Measurements from ENCODE around the gene SLC9A8.

DNA sequence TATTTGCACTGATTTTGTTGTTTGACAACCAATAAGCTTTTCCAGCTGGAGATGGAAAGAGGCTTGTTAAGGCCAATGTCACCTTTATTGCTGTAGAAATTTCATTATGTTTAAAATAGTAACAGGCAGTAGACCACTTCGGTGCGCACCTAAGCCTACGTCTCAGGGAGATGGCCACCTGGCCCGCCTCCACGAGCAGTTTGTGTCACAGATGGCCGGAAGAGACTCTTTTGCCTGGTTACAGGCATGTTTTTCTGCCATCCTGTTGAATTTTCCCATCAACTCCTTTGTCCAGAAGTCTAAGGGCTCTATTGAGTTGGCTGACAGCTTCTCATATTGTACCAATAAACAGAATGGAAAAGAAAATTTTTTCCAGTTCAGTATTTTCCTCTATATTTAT is 51.0 kb downstream of the SLC9A8 start:
- TF ChIP-seq POLR2A (IDR thresholded peaks at IDR 0.05; ENCODE audit: low read depth, low read length) (no peak), TAF1 (IDR thresholded peaks at IDR 0.05; ENCODE audit: borderline replicate concordance, low read depth, low read length) (no peak), POLR2AphosphoS5 (IDR thresholded peaks at IDR 0.05; ENCODE audit: low read depth, low read length) (no peak)
